Stimulated activated CD4-positive, alpha-beta T cell treated with anti-CD3 and anti-CD28 coated beads, Interleukin-12 subunit alpha, Interleukin-12 subunit beta, amount 100 ng/mL, for 4 hours (primary cell): ENCODE data around the gene MRPS22.
"Not testable (repeated sequence)": the region's sequence is repeated elsewhere in the genome, so short reads cannot be mapped to it uniquely, and the experiment has no call there.

Source experiments
- DNase-seq: peaks from one replicate; pipeline ENCODE4 v3.0.0-alpha.2; 2020

MRPS22 gene

DNA sequence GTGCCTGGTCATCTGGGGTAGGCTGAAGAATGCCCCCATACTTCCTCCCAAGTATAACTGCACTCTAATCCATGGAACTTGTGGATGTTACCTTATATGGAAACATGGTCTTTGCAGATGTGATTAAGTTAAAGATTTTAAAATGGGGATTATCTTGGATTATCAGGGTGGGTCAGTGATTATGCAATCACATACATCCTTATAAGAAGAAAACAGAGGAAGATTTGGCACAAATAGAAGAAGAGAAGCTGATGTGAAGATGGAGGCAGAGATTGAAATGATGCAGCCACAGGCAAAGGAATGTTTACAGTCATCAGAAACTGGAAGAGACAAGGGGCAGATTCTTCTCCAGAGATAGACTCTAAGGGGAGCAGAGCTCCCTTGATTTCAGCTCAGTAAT lies 1.8 kb upstream of the MRPS22 start:
- no peak for DNase-seq

DNA sequence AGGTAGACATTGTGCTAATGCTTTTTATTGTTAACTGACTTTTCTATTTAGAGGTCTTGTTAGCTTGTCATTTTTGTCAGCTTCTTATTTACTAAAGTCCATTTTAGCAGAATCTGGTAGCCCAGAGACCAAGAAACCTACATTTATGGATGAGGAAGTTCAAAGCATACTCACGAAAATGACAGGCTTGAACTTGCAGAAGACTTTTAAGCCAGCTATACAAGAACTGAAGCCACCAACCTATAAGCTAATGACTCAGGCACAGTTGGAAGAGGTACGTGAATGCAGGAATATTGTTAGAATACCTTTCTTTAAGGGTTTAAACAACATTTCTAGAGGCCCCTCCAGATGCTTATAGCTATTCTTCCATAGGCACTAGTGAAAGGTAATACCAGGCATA lies 3.0 kb downstream of the MRPS22 start:
- DNase-seq = no peak

DNA sequence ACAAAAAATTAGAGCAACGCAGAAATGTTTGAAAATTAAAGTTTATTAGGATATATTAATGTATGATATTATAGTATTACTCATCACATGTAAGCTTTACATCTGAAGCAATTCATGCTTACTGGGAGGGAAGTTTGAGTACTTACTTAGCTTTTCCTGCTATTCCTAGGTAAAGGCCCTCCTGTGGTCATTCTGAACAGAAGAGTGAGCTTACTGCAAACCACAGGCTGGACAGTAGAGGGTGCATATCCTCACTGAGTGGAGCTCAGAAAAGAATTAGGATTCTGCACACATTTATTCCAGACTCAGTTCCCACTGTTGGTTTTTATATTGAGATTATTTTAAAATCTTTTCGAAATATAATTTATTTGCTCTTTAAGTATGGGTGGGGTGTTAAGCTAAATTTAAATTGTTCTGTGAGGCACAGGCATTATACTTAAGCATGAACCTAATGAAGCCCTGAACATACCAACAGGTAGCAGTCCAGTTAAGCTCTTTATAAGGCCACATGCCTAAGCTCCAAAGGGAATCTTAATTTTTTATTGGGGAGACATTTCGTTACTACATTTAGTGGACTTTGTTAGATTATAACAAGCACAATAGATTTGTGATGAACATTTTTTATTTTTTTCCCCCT lies 10.2 kb downstream of the MRPS22 start:
- no peak for DNase-seq

DNA sequence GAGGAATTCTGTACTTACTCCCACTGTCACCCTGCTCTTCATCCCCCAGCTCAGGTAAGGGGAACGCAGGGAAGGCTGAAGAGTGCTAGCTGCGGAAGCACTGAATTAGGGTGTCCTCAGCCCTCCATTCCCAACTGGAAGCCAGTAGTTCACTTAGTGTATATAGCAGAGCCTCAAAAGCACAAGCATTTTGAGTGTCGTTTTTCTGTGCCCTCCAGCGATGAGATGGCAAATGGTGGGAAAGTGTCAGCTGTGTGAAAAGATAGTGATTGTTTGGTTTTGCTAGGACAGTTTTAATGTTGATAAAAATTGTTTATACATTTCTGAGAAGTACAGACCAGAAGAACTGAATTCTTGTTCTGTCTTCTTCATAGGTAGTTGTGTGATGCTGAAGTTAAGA lies 10.8 kb downstream of the MRPS22 start:
- no peak for DNase-seq

DNA sequence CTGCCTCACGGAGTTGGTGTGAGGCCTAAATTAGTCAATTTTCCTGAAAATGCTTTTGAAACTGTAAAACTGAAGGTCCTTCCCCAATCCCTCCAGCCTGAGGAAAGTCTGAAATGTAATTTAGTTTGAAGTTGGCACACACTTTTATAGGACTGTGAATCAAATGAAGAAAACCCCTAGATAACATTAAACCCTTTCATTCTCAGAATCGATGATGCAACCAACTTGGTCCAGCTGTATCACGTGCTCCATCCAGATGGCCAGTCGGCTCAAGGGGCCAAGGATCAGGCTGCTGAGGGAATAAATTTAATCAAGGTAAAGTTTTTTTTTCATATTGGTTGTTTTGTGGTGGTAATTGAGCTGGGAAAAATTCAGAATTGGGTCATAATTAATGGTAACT lies 11.7 kb downstream of the MRPS22 start:
- DNase-seq = no peak

DNA sequence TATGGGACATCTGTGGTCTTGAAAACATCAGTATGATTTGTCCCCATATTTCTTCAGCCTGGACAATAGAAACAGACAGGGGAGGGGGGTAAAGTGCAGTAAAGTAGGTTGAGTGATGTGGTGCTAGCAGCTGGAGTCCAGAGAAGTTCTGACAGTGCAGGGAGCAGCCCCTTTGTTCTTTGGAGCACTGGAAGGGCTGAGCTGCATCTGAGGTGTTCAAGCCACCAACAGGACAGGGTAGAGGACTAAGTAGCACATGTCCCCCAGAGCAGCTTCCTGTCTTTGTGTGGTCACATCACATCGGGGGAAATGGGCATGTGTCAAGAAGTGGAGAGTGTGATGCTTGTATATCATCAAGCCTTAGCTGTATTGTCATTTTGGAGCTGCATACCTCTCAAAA lies 12.1 kb downstream of the MRPS22 start:
- no peak for DNase-seq

DNA sequence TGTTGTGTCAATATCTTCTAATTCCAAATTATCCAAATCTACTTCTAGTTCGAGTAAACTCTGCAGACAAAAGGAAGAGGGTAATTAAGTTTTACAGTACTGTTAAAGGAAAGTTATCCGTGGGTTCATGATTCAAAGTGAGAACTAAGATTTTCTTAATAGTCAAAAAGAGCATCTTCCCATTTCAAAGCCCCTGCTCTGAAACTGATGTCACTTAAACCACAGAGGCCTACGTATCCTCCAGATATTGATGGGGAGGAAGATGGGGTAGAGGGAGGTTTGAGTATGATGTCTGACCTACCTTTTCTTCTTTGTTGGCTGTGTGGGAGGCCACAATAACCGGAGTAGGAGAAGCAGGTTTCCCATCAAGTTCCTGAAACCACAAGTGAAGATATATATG lies 14.1 kb downstream of the MRPS22 start:
- no peak for DNase-seq

DNA sequence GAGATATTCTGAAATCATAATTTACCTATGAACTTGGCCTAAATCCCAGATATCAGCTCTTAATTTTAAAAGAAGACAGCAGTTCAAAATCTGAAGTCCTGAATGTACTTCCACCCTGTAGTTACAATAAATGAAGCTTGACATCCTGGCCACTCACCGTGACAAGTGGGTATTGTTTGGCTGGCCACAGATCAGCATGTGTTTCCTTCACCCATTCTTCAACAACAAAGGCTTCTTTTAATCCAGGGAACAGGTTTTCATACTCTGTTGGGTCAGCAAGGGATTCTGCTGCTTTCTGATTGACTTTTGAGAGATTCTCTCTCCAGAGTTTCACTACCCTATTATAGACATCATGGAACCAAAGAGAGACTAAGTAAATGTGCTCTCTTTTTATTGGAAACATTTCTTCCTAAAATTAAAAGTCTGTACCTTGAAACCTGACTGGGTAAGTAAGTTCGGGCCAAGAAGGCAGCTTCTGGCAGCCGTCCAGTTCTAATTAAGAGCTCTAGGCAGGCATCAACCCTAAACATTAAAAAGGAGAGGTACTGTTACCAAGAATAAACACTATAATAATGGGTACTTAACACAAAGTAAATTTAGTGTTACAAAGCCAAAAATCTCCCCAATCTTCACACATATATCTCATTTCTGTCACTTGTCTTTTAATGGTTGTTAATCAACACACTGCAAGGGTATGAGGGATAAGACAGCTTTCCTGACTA lies 15.2 kb downstream of the MRPS22 start:
- no peak for DNase-seq

DNA sequence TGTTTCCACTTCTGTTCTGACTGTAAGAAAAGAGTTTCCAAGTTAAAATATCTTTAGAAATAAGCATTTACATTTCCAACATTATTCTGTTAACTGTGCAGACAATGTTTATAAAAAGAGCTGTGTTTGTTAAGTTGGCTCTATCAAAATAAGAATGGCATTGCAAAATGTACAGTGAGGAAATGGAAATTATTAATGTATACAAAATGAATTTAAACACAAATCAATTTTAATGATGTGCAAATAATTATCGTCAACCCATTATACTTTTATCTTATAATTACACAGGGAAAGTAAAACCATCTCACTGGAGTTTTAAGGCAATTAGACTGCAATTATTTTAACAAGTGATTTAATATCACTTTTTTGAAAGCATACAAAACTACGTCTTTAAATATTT lies 17.5 kb downstream of the MRPS22 start:
- no peak for DNase-seq

DNA sequence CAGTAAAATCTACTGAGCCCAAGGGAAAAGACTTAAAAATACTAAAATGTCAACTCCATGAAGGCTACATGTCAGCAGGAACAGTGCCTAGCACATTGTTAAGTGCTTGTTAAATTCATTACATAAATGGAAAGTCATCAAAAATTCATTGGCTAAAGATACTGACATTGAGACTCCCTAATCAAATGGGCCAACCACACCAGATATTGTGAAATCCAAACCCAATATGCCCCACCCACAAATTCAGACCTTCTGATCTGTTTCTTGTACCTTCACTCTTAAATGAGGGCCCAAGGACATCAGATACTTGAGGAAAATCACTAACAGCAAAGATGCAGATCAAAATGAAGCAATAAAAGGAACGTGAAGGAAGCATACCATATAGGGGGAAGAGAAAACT lies 20.7 kb downstream of the MRPS22 start:
- DNase-seq = no peak

DNA sequence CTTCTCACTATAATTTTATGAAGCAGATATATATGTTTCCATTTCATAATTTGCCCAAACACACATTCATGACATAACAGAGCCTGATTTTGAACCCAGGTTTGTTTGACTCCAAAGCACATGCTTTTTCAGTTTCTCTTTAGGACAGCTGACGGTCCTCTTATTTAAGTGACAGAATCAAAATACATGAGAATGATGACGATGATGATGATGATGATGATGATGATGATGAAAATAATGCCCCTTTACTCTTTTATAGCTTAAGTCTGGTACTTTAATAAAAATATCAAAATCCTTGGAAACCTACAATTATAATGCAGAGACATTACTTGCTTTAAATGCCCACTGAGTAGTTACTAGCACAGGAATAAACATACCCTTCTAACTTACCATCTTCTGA lies 30.3 kb downstream of the MRPS22 start:
- no peak for DNase-seq

DNA sequence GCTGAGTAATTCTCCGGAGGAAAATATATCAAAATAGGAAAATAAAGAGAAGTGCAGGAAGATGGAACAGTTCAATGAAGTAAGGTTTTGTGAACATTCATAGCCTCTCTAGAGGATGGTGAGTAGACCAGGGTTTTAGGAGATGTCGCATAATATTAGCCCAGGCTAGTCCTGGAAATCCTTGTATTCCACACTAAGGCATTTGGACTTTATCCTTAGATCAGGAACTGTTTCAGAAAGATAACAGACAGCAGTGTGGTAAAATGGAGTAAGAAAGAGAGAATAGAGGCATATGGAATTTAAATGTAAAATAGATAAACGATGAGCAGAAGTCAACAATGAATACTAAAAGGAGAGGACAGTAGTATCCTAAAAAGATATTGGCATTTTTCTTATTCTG lies 33.6 kb downstream of the MRPS22 start:
- DNase-seq = no peak

DNA sequence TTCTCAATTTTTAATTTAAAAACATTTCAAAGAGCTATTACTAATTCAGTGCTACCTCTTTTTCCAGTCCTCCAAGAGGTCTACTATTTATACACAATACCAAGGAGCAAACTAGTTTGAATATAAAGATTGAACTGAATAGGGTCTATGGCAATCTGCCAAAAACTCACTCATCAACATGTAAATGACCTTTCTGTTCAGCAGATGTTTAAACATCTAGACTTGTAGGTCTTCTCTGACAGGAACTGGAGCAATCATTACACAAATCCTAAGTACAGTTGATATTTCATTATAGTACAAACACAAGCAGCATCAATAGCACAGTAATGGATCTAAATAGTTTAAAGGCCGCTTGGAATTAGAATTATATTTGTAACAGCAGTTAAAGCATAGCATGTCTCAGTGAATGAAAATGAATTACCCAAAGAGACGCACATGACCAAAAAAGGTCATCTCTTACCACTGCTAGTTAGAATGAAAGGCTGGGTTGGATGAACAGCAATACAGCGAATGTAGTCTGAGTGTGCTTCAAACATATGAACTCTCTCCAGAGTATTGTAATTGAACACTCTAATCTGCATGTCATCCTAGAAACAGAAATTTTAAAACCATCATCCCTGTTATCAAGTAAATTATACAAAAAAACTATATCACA lies 34.9 kb downstream of the MRPS22 start:
- DNase-seq = no peak

DNA sequence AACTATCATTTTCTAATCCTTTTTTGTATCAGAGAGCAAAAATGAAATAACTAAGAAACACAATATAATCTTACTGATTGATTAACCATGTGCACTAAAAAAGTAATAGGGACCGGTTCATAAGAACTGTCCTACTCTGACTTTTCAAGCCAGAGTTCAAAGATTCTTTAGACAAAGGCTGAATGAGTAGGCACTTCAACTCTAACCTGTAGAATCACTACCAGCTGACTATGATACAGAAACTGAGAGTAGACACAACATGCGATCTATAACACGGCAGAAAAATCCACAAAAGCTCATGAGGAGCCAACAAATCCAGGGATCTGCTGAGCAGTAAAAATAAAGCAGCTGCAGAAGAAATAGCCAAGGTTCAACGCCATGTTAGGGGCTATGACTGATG lies 36.8 kb downstream of the MRPS22 start:
- no peak for DNase-seq

DNA sequence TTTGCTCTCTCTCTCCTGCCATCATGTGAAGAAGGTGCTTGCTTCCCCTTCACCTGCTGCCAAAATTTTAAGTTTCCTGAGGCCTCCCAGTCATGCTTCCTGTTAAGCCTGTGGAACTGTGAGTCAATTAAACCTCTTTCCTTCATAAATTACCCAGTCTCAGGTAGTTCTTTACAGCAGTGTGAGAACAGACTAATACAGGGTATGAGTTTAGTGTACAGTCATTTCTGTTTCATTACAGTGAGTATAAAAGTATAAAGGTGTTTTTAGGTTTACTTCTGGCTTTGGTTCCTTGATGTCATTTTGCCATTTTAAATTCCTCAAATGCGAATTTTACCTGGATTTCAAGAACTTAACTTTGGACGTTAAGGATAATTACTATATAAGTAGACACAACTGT lies 38.5 kb downstream of the MRPS22 start:
- DNase-seq = not testable (repeated sequence)

DNA sequence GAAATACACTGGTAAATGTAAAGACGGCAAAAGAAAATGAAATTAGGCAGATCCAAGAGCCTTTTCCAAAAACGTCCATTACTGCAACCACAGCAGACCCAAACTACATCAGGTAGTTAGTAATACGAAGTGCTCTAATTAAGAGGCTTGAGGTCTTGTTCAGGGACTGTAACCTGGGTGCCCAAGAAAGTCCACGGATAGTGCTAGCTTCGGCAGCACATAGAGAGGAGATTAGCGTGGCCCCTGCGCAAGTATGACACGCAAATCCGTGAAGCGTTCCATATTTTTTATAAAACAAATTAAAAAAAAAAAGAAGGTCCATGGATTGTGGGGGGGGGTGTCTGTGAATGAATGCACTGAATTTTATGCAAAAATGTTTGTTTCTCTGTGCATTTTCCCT lies 44.3 kb downstream of the MRPS22 start:
- no peak for DNase-seq

DNA sequence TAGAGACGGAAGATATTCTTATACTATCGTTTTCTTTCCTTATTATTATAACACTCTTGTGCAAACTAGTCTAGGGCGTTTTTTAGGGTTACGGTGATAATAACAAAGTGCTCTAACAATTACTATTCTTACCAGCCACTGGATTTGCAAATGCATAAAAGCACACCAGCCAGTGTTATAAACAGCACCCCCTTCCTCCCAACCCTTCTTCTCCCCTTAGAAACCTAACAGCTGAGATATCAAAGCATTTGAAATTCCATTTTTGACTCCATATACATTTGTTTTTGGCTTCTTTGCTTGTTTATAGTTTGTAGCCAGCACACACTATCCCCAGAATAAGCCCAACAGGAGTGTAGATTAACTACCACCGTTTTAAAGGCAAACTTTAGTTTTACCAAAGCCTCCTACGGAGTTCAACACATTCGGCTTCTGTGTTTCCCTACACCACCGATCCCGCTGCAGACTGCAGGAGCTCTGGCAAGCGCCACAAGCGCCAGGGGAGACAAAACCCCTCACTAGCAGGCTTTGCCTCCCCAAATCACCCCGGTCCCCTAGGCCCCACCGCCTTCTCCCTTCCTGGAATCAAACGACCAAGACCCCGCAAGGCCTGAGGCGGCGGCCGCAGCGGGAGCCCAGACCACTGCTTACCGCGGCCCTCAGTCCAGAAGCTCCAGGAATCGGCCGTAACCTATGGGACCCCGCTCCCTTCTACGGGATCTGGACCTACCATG lies 45.2 kb downstream of the MRPS22 start:
- peak; percentile 23 for DNase-seq

DNA sequence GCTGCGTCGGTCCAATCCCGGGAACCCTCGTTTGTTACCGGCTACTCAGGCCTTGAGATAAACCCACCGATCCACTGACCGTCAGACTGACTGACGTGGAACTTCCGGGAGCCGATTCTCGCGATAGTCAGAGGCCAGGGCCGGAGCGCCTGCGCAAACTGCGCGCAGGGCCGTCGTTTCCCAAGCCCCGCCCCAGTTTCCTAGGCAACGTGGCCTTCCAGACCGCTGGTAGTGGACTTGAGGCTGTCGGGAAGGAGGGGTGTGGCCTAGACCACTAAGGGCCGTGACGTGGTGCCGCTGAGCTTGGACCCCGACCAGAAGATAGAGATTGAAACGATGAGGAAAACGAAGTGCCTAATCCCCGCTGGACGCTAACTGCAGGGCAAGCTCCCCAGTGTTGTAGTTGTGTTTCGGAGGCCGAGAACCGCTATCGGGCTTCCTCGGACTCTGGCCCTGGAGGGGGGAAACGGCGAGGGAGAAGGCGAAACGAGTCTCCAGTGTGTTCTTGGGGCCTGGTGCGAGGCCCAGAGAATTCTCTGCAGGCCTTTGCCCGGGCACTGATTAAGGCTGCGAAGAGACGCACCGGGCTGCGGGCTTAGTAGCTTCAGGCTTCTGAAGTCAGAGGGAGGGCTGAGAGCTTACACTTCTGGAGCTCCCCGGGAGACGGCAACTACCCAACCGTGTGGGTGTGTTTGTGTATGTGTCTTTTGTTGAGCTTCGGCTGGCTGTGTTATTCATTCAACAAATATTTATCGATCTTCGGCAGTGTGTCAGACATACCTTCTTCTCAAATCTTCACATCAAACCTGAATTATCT lies 45.9 kb downstream of the MRPS22 start, which contains the start of gene COPB2:
Gene COPB2, minus strand, starts transcription at position 96 of the 817 bp plus-strand sequence. CDS start 97 bp downstream, outside the sequence.
- peak; percentile 98 for DNase-seq

DNA sequence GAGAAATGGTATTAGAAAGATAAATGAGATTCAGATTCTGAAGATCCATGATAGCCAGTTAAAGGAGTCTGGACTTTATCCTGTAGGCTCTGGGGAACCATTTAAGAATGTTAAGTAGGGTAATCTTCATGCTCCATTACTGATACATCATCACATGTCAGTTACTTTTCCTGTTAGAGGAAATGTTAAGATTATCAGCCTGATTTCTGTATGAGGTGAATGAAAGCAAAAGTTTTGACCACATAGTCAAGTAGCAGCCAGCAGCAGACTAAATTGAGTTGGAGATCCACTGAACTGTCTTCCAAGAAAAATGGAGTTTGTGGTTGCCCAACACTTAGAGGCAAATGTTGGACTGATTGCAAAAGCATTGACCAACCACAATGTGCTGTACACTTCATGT lies 50.3 kb downstream of the MRPS22 start:
- DNase-seq = no peak

DNA sequence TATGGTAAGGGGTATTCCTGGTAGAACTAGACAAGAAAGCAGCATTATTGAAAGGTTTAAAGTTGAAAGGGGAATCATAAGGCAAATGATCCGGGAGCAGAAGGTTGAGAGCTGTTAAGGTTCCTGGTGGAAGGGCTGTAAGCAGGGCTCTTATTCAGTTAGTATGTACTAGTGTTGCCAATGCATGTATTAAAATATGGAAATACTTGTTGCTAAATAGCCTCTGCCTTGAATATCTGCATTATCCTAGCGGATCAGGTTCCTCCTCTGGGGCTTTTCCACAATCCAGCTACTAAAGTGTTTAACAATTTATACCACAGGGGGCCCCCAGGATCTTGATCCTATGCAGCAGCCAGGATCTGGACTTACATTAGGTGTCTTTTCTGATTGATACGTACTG lies 52.9 kb downstream of the MRPS22 start:
- DNase-seq = no peak

DNA sequence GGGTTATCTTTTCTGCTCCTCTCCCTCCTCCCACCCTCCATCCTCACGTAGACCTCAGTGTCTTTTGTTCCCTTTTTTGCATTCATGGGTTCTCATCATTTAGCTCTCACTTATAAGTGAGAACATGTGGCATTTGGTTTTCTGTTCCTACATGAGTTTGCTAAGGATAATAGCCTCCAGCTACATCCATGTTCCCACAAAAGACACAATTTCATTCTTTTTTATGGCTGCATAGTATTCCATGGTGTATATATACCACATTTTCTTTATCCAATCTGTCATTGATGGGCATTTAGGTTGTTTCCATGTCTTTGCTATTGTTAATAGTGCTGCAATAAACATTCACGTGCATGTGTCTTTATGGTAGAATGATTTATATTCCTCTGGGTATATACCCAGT lies 57.3 kb downstream of the MRPS22 start:
- not testable (repeated sequence) for DNase-seq
